C4-2B (cell line): ENCODE measurements around the gene RPH3AL.

ENCODE experiments used
- ZFX ChIP-seq: fragments of 450-650 bp; IDR thresholded peaks from 2 replicates; pipeline ENCODE4 v1.6.1; 2017
- TF ChIP-seq, protein P1 (sequence below): fragments of 450-650 bp; conservative IDR thresholded peaks from 2 replicates; pipeline ENCODE4 v1.5.1; 2017; ENCODE audit warnings: mild to moderate bottlenecking

GRCh38 chr17:354651-355556, 2.3 kb upstream of the RPH3AL start:
- TF ChIP-seq, protein P1, sequence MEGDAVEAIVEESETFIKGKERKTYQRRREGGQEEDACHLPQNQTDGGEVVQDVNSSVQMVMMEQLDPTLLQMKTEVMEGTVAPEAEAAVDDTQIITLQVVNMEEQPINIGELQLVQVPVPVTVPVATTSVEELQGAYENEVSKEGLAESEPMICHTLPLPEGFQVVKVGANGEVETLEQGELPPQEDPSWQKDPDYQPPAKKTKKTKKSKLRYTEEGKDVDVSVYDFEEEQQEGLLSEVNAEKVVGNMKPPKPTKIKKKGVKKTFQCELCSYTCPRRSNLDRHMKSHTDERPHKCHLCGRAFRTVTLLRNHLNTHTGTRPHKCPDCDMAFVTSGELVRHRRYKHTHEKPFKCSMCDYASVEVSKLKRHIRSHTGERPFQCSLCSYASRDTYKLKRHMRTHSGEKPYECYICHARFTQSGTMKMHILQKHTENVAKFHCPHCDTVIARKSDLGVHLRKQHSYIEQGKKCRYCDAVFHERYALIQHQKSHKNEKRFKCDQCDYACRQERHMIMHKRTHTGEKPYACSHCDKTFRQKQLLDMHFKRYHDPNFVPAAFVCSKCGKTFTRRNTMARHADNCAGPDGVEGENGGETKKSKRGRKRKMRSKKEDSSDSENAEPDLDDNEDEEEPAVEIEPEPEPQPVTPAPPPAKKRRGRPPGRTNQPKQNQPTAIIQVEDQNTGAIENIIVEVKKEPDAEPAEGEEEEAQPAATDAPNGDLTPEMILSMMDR: no peak
- no peak for TF ChIP-seq ZFX
